Spinal cord (tissue), 10 donors: Measurements from ENCODE around the gene SPSB4. TPM values are rescaled to one million over a fixed set of nuclear protein-coding genes. Genes with fewer than 3 reads are reported as not detected.

ENCODE experiments used
- DNase-seq, 6 donors: peaks; one replicate each; pipeline versions ENCODE4 v3.0.0 to v3.0.0-alpha.2; 2013 to 2015; ENCODE audit warnings: low spot score in 6 of 6, low read depth in 4 of 6
- H3K27ac ChIP-seq: one replicate; pipeline ENCODE4 v1.5.1; 2013; ENCODE audit warnings: low read depth, low read length, control low read depth
- H3K27me3 ChIP-seq: one replicate; pipeline ENCODE4 v1.6.1; 2013; ENCODE audit warnings: low read length; ENCODE audit not compliant: control insufficient read depth, insufficient read depth
- H3K36me3 ChIP-seq: one replicate; pipeline ENCODE4 v1.6.1; 2013; ENCODE audit warnings: low read length; ENCODE audit not compliant: control insufficient read depth, insufficient read depth
- H3K4me1 ChIP-seq: one replicate; pipeline ENCODE4 v1.6.1; 2013; ENCODE audit warnings: low read length; ENCODE audit not compliant: control insufficient read depth, insufficient read depth
- H3K4me3 ChIP-seq: one replicate; pipeline ENCODE4 v1.5.1; 2013; ENCODE audit warnings: low read depth, low read length, control low read depth
- H3K9me3 ChIP-seq: one replicate; pipeline ENCODE4 v1.6.1; 2013; ENCODE audit warnings: low read length; ENCODE audit not compliant: control insufficient read depth, insufficient read depth
- WGBS: methylation state at CpG from one replicate; pipeline ENCODE4 v1.1.5; 2013; ENCODE audit warnings: missing lambda C conversion rate; ENCODE audit not compliant: insufficient coverage; 5-methylcytosine and 5-hydroxymethylcytosine counted together
- polyA plus RNA-seq, 2 donors: library from polyadenylated mRNA; unstranded; fragments of 120-200 nt; gene quantifications; one replicate each; pipeline ENCODE4 v1.2.1, GENCODE V29; 2013; ENCODE audit not compliant: insufficient read length in 2 of 2
- total RNA-seq, 2 donors: library from RNA; depleted of rRNA in 1 of 2; stranded (reverse); fragments of 120-200 nt in 1 of 2; fragments of >200 nt in 1 of 2; gene quantifications; one replicate each; pipeline versions ENCODE4 v1.2.3 to v1.2.4, GENCODE V29; 2013 to 2014
- donor health status: healthy.

SPSB4 gene
- total and polyA plus RNA-seq, 4 donors = 5.3 to 22.8 (median 14.3) TPM

DNA sequence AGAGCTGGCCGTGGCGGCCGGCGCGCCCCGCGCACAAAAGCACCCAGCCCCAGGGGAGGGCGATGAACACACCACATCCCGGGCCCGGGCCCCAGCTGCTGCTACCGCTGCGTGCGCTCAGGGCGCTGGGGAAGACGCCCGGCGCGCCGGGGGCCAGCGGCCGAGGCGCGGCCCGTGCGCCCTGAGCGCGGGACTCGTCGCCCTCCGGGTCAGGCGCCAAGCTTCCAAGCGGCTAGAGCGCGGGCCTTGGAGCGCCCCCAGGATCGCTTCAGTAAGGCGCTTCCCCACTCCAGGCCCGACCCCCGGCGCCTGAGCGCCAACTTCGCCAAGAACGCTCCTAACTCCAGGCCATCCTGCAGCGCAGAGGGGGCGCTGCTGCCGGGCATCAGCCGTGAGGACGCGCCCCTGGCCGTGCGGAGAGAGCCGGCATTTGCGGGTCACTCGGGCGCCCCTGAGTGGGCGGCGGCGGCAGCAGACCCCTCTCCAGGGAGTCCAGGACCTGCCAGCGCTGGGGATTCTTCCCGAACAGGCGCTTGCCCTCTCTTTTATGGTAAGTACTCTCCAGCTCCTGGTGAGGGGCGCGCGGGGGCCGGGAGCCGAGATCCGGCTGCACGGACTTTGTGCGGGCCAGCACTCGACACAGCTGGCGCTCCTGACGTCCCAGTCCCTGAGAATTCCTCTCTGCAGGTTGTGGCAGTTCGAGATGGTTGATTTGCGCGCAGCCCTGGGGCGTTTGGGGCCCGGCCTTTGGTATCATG is 475 bp downstream of the SPSB4 start:
- peaks cover under 1% of the 10 kb centered on the region for H3K36me3 ChIP-seq
- no peaks in the 10 kb centered on the region for H3K9me3 ChIP-seq
- H3K4me3 ChIP-seq = peak overlapping the region; percentile 67
- H3K27me3 ChIP-seq = peaks cover 4% of the 10 kb centered on the region
- peak overlapping the region; percentile 81 for H3K27ac ChIP-seq
- DNase-seq = peak in 2 of 6 donors; percentile 84 to 87
- WGBS = under 1% methylated on average over 77 of the region's 77 CpGs
- peaks cover 30% of the 10 kb centered on the region for H3K4me1 ChIP-seq

DNA sequence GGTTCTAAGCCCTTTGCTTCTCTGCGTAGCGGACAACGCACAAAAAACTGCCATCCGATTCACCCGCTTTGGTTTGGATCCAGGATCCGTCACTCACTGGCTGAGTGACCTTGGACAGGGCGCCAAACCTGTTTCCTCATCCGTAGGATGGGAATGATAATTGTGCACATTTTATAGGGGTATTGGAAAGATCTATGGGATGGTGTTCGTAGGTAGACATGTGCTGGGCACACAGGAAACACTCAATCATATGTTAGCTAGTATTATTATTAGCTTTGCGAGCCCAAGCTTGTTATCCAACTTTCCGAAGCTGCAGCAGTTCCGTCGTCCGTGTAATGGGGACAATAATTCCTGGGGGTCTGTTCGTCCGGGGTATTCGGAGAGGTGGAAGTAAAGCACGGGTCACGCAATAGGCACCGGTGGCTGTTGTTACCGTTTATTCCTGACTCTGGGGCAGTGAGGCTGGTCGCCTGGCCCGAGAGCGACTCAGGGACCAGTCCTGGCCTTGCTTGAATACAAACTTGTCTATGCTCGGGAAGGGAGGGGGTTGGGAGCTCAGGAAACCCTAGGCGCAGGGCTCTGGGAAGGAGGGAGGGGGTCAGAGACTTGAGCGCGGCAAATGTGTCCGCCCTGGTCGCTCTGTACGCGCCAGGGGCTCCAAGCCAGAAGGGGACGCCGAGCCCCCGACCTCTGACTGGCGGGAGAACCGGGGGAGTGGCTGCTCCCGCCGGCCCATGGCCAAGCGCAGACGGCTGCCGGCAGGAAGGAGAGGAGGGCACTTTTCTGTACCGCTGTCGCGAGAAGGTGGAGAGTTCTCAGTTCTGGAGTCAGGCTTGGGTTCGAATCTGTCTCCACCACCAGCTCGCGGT is 1.3 kb downstream of the SPSB4 start:
- peaks cover 36% of the 10 kb centered on the region for H3K4me1 ChIP-seq
- no peaks in the 10 kb centered on the region for H3K9me3 ChIP-seq
- peak overlapping the region; percentile 81 for H3K27ac ChIP-seq
- peak in 3 of 6 donors; percentile 52 to 85 (median 83) for DNase-seq
- peaks cover 4% of the 10 kb centered on the region for H3K27me3 ChIP-seq
- H3K4me3 ChIP-seq = peak overlapping the region; percentile 67
- WGBS = 1% methylated on average over 44 of the region's 48 CpGs
- H3K36me3 ChIP-seq = peaks cover 3% of the 10 kb centered on the region

DNA sequence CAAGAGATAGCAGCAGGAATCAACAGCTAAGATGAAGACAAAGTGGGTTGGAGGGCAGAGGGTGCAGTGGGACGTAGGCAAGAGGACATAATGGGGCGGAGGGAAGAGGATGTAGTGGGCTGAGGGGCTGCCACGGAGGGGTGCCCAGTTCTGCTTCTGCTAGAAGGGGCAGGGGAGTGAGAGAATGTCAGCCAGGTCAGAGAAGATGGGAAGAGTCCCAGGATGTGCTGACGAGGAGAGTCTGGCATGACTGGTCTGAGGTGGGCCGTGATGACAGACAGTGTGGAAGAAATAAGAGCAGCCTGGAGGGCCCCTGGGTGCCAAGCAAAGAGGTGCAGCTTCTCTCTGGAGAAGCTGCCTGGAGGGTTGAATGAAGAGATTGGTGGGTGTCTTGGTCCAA is 4.0 kb downstream of the SPSB4 start:
- no peak overlapping the region for H3K27ac ChIP-seq
- H3K9me3 ChIP-seq = no peaks in the 10 kb centered on the region
- peaks cover 4% of the 10 kb centered on the region for H3K27me3 ChIP-seq
- peaks cover 41% of the 10 kb centered on the region for H3K4me1 ChIP-seq
- peaks cover 5% of the 10 kb centered on the region for H3K36me3 ChIP-seq
- 86% methylated on average over 5 of the region's 5 CpGs for WGBS
- no peak for DNase-seq
- H3K4me3 ChIP-seq = no peak overlapping the region

DNA sequence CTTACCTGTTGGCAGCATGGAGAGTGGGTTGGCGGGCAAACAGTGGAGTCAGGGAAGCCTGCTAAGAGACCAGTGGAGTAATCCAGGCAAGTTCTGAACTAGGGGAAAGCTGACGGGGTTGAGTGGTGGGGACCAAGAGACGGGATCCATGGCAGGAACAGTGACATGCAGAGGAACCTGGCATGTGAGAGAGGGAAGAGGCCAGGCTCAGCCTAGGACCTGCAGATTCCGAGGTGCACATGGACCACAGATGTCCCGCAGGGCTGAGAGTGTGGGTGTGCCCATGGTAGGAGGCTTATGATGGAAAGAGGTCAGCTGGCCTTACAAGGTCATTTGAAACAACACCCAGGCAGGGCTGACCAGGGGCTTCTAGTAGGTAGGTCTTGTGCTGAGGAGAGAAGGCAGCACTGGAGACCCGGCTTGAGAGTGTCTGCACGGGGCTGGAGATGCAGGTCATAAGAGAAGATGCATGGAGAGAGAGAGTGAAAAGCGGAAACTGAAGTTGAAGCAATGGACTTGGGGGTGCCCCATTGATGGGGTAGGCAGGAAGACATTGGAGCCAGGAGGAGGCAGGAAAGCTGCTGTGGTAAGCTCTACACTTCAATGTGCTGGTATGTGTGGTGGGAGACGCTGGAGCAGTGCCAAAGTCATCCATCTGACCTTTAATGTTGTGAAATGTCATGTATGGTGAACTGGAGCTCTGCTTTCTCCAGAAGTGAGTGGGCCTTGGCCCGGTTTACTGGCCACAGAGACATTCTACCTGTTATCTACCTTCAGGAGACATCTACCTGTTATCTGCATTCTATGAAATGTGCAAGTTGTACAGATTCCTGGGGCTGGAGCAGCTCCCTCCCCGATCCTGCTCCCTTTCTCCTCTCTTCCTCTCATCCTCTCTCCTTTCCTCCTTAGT is 4.6 kb downstream of the SPSB4 start:
- Histone ChIP-seq H3K27me3 (peaks cover 4% of the 10 kb centered on the region), H3K4me1 (peaks cover 38% of the 10 kb centered on the region), H3K9me3 (no peaks in the 10 kb centered on the region), H3K4me3 (no peak overlapping the region), H3K27ac (no peak overlapping the region), H3K36me3 (peaks cover 5% of the 10 kb centered on the region)
- WGBS = 95% methylated on average over 10 of the region's 11 CpGs
- no peak for DNase-seq

DNA sequence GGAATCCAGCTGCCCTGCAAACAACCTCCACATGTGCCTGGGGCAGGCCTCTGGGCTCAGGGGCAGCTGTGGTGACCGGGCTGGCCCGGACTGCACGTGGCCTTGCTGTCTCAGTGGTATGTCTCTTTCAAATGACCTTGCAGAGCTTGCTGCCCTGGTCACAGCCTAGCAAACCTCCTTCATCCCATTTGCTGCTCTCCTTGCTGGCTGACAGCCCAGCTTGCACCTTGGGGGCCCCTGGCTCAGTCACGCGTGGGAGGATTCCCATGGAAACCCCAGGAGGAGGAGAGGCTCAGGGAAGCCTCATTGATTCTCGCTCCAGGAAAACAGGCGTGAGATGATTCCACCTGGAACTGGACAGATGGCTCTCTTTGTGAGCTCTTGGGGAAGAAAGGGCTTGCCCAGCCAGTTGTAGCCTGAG is 5.6 kb downstream of the SPSB4 start:
- DNase-seq = peak in 2 of 6 donors; percentile 48 to 71
- Histone ChIP-seq H3K4me1 (peaks cover 36% of the 10 kb centered on the region), H3K4me3 (no peak overlapping the region), H3K27me3 (peaks cover 4% of the 10 kb centered on the region), H3K36me3 (peaks cover 5% of the 10 kb centered on the region), H3K9me3 (no peaks in the 10 kb centered on the region), H3K27ac (no peak overlapping the region)
- 30% methylated on average over 7 of the region's 7 CpGs for WGBS

DNA sequence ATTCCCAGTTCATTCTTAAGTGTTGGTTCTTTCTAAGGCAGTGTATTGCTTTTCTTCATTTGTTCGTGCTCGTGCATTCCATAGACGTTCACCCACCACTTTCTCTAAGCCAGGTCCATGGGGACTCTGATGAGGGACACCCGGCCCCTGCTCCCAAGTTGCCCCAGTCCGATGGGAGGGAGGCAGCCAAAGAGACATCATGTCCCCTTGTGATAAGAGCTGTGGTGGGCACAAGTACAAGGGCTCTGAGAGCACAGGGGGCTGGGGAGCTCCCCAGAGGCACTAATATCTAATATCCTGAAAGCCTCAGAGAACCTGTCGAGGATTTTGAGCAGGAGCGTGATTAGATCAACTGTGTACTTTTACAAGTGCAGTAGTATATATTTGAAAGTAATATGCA is 6.3 kb downstream of the SPSB4 start:
- 66% methylated on average over 3 of the region's 7 CpGs for WGBS
- Histone ChIP-seq H3K4me3 (no peak overlapping the region), H3K4me1 (peaks cover 31% of the 10 kb centered on the region), H3K9me3 (no peaks in the 10 kb centered on the region), H3K27ac (no peak overlapping the region), H3K27me3 (peaks cover 4% of the 10 kb centered on the region), H3K36me3 (peaks cover 5% of the 10 kb centered on the region)
- no peak for DNase-seq

DNA sequence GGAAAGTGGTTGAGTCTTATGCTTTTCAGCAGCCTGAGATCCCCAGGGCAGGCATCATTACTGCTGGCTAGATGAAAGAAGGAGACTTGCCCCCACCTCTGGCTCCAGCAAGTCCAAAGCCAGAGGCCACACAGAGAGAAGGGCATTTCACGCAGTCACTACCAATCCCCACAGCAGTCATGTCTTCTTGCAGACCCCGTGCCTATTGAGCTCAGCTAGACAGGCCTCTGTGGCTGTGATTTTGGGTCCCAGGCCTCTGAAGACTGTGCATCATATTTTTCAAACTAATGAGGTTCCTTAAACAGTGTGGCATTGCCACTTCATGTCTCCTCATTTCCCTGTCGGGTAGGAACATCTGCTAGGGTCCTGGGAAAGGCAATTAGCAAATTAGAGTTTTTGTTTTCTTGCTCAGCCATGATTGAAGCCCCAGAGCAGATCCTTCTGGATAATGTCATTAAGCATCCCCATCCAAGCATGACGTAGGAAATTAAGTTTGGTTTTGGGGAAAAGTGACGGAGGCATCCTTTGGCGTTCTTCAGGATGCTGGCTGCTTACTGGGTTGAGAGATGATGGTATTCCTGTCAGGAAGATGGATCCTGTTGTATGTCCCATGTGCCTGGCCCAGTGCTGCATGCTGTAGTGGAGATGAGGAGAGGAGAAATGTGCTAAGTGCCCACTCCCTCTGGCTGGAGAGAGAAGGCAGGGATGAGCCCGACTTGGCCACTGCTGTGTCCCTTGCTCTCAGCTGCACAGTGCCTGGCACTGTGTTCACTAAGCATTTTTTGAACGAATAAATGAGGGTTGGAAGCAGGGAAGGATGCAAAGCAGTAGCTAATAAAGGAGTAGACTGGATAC is 7.0 kb downstream of the SPSB4 start:
- 76% methylated on average over 7 of the region's 8 CpGs for WGBS
- Histone ChIP-seq H3K27me3 (no peaks in the 10 kb centered on the region), H3K4me1 (peaks cover 26% of the 10 kb centered on the region), H3K36me3 (peaks cover 5% of the 10 kb centered on the region), H3K27ac (no peak overlapping the region), H3K4me3 (no peak overlapping the region), H3K9me3 (no peaks in the 10 kb centered on the region)
- peak in 2 of 6 donors; percentile 18 to 85 for DNase-seq

DNA sequence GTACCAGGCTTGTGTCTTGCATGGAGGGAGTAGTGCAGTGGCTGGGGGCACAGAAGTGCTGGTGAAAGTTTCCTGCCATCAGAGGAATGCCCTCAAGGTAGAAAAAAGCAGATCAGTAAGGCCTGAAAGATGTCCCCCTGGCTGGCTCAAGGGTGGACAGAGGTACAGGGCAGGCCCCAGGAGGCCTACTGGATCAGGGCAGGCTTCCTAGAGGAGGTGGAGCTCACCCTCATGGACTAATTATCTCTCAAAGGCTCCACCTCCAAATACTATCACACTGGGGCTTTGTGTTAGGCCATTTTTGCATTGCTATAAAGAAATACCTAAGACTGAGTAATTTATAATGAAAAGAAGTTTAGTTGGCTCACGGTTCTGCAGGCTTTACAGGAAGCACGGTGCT is 7.8 kb downstream of the SPSB4 start:
- Histone ChIP-seq H3K27ac (no peak overlapping the region), H3K4me3 (no peak overlapping the region), H3K27me3 (no peaks in the 10 kb centered on the region), H3K4me1 (peaks cover 26% of the 10 kb centered on the region), H3K36me3 (peaks cover 5% of the 10 kb centered on the region), H3K9me3 (no peaks in the 10 kb centered on the region)
- WGBS = 100% methylated on average over 1 of the region's 2 CpGs
- no peak for DNase-seq
